Parathyroid adenoma (tissue), 2 donors: Measurements from ENCODE around the gene DOCK6.

Experiments
- H2AFZ ChIP-seq: fragments of 300-600 bp; sonication (generic); one replicate; pipeline ENCODE4 v1.7.0; 2017; ENCODE audit warnings: antibody characterized with exemption, mild to moderate bottlenecking
- H3K27ac ChIP-seq: fragments of 300-600 bp; sonication (generic); one replicate; pipeline ENCODE4 v1.7.0; 2017
- H3K27me3 ChIP-seq: fragments of 300-600 bp; sonication (generic); one replicate; pipeline ENCODE4 v1.7.0; 2017; ENCODE audit warnings: low read length; ENCODE audit not compliant: control insufficient read depth, insufficient read depth
- H3K36me3 ChIP-seq: fragments of 300-600 bp; sonication (generic); one replicate; pipeline ENCODE4 v1.7.0; 2017; ENCODE audit warnings: low read length; ENCODE audit not compliant: control insufficient read depth, insufficient read depth
- H3K4me1 ChIP-seq: fragments of 300-600 bp; sonication (generic); one replicate; pipeline ENCODE4 v1.7.0; 2017; ENCODE audit warnings: control low read depth
- H3K4me2 ChIP-seq: fragments of 300-600 bp; sonication (generic); one replicate; pipeline ENCODE4 v1.7.0; 2017; ENCODE audit warnings: low read length
- H3K4me3 ChIP-seq: fragments of 300-600 bp; sonication (generic); one replicate; pipeline ENCODE4 v1.7.0; 2017; ENCODE audit warnings: low read depth, low read length
- H3K79me2 ChIP-seq: fragments of 300-600 bp; sonication (generic); one replicate; pipeline ENCODE4 v1.7.0; 2017; ENCODE audit warnings: control low read depth
- H3K9ac ChIP-seq: fragments of 300-600 bp; sonication (generic); one replicate; pipeline ENCODE4 v1.7.0; 2017; ENCODE audit warnings: mild to moderate bottlenecking
- H3K9me3 ChIP-seq: fragments of 300-600 bp; sonication (generic); one replicate; pipeline ENCODE4 v1.7.0; 2017; ENCODE audit warnings: low read length; ENCODE audit not compliant: control insufficient read depth
- TF ChIP-seq, protein P1 (sequence below): fragments of 300-600 bp; sonication (generic); IDR thresholded peaks from one replicate; pipeline ENCODE4 v1.7.0; 2017; ENCODE audit warnings: antibody characterized with exemption, mild to moderate bottlenecking
- donor health status: primary hyperparathyroidism.

DOCK6 gene, protein sequence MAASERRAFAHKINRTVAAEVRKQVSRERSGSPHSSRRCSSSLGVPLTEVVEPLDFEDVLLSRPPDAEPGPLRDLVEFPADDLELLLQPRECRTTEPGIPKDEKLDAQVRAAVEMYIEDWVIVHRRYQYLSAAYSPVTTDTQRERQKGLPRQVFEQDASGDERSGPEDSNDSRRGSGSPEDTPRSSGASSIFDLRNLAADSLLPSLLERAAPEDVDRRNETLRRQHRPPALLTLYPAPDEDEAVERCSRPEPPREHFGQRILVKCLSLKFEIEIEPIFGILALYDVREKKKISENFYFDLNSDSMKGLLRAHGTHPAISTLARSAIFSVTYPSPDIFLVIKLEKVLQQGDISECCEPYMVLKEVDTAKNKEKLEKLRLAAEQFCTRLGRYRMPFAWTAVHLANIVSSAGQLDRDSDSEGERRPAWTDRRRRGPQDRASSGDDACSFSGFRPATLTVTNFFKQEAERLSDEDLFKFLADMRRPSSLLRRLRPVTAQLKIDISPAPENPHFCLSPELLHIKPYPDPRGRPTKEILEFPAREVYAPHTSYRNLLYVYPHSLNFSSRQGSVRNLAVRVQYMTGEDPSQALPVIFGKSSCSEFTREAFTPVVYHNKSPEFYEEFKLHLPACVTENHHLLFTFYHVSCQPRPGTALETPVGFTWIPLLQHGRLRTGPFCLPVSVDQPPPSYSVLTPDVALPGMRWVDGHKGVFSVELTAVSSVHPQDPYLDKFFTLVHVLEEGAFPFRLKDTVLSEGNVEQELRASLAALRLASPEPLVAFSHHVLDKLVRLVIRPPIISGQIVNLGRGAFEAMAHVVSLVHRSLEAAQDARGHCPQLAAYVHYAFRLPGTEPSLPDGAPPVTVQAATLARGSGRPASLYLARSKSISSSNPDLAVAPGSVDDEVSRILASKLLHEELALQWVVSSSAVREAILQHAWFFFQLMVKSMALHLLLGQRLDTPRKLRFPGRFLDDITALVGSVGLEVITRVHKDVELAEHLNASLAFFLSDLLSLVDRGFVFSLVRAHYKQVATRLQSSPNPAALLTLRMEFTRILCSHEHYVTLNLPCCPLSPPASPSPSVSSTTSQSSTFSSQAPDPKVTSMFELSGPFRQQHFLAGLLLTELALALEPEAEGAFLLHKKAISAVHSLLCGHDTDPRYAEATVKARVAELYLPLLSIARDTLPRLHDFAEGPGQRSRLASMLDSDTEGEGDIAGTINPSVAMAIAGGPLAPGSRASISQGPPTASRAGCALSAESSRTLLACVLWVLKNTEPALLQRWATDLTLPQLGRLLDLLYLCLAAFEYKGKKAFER (N-terminal part only)

DNA sequence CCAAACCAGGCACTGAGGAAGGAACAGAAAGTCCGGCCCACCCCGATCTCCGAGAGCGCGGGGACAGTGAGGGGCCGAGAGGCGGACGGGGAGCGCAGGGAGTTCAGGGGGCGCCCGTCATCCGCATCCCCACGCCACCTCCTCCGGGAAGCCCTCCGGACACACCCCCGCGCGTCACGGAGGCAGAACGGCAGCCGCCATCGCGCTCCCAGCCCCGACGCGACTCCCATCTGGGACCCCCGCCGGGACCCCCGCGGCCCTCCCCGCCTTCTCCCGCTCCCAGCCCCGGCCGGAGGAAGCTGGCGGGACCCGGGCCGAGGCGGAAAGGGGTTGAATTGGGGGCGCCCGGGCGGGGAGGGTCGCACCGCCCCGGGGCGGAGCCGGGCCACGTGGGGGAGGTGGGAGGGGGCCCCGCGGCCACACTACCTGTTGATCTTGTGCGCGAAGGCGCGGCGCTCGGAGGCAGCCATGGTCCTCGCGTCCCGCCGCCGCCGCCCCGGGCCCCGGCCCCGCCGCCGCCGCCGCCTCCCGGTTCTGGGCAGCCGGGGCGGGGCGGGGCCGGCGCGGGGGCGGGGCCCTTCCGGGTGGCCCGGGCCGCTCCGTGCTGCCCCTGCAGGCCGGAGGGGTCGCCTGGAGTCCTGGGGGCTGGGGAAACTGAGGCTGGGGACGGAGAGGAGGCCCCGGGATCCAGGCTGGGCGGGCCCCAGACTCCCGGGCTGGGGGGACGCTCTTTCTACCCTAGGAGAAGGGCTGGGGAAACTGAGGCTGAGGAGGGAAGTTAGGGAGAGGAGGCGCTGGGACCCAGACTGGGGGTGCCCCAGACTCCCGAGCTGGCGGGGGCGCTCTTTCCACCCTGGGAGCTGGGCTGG is at the start of gene DOCK6:
DOCK6 (minus strand) TSS at position 554 of the 869 bp plus-strand sequence; CDS start at position 470, 84 bp downstream.
- no peaks in the 10 kb centered on the region for H3K4me1 ChIP-seq
- TF ChIP-seq, protein P1, sequence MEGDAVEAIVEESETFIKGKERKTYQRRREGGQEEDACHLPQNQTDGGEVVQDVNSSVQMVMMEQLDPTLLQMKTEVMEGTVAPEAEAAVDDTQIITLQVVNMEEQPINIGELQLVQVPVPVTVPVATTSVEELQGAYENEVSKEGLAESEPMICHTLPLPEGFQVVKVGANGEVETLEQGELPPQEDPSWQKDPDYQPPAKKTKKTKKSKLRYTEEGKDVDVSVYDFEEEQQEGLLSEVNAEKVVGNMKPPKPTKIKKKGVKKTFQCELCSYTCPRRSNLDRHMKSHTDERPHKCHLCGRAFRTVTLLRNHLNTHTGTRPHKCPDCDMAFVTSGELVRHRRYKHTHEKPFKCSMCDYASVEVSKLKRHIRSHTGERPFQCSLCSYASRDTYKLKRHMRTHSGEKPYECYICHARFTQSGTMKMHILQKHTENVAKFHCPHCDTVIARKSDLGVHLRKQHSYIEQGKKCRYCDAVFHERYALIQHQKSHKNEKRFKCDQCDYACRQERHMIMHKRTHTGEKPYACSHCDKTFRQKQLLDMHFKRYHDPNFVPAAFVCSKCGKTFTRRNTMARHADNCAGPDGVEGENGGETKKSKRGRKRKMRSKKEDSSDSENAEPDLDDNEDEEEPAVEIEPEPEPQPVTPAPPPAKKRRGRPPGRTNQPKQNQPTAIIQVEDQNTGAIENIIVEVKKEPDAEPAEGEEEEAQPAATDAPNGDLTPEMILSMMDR: peak; percentile 46
- no peaks in the 10 kb centered on the region for H3K9me3 ChIP-seq
- no peak within 1 kb of the TSS for H3K9ac ChIP-seq
- peak within 1 kb of the TSS; percentile 68 for H3K4me3 ChIP-seq
- H3K4me2 ChIP-seq: peak within 1 kb of the TSS; percentile 82
- peak within 1 kb of the TSS; percentile 68 for H3K27ac ChIP-seq
- H2AFZ ChIP-seq: peak within 1 kb of the TSS; percentile 99
- H3K27me3 ChIP-seq: no peaks in the 10 kb centered on the region
- H3K79me2 ChIP-seq: no peaks in the 10 kb centered on the region
- no peaks in the 10 kb centered on the region for H3K36me3 ChIP-seq

DNA sequence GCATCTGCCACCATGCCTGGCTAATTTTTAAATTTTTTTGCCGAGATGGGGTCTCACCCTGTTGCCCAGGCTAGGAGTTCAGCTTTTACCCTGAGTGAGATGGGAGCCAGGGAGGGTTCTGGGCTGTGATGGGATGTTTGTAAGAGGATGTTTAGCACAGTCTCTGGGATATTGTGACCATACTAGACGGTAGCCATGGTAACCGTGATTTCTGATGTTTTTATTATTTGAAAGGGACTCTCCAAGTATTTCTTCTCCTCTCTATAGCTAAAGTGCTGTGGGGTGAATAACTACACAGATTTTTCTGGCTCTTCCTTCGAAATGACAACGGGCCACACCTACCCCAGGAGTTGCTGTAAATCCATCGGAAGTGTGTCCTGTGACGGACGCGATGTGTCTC is 44.0 kb upstream of the DOCK6 start:
- no peaks in the 10 kb centered on the region for H3K9me3 ChIP-seq
- no peaks in the 10 kb centered on the region for H3K36me3 ChIP-seq
- no peaks in the 10 kb centered on the region for H3K4me1 ChIP-seq
- TF ChIP-seq, protein P1: no peak
- H3K27me3 ChIP-seq: no peaks in the 10 kb centered on the region
- no peak overlapping the region for H2AFZ ChIP-seq
- H3K4me2 ChIP-seq: no peak overlapping the region
- no peaks in the 10 kb centered on the region for H3K79me2 ChIP-seq
- H3K27ac ChIP-seq: no peak overlapping the region
- no peak overlapping the region for H3K9ac ChIP-seq
- no peak overlapping the region for H3K4me3 ChIP-seq

DNA sequence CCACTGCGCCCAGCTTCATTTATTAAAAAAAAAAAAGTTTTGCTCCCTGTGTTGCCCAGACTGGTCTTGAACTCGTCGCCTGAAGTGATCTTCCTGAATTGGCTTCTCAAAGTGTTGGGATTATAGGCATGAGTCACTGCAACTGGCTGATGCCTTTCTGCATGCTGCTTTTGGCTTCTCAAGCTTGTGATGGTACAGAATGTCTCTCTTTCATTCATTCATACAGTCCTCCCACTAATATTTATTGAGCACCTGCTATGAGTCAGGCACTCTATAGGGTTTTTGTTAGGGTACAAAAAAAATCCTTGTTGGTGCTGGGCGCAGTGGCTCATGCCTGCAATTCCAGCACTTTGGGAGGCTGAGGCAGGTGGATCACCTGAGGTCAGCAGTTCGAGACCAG is 42.6 kb upstream of the DOCK6 start:
- no peaks in the 10 kb centered on the region for H3K36me3 ChIP-seq
- no peak overlapping the region for H3K27ac ChIP-seq
- TF ChIP-seq, protein P1: no peak
- H3K79me2 ChIP-seq: no peaks in the 10 kb centered on the region
- H3K4me1 ChIP-seq: no peaks in the 10 kb centered on the region
- no peaks in the 10 kb centered on the region for H3K9me3 ChIP-seq
- no peak overlapping the region for H3K4me3 ChIP-seq
- no peaks in the 10 kb centered on the region for H3K27me3 ChIP-seq
- no peak overlapping the region for H3K9ac ChIP-seq
- no peak overlapping the region for H3K4me2 ChIP-seq
- H2AFZ ChIP-seq: no peak overlapping the region

DNA sequence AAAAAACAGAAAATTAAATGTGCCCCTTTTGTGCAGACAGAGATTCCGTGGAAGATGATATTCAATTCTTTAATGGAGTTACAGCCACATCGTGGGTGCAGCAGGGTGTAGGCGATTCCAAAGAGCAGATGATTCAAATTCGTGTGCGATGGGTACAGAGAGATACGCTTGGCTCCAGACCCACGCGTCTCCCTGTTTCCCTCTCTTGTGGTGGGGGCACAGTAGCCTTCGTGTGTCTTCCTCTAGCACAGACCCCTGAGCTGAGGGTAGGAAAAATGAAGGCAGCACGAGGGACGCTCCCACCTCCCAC is 38.4 kb upstream of the DOCK6 start:
- H3K27me3 ChIP-seq: no peaks in the 10 kb centered on the region
- H2AFZ ChIP-seq: no peak overlapping the region
- no peak overlapping the region for H3K4me2 ChIP-seq
- no peaks in the 10 kb centered on the region for H3K4me1 ChIP-seq
- H3K4me3 ChIP-seq: no peak overlapping the region
- no peaks in the 10 kb centered on the region for H3K36me3 ChIP-seq
- no peaks in the 10 kb centered on the region for H3K9me3 ChIP-seq
- no peaks in the 10 kb centered on the region for H3K79me2 ChIP-seq
- no peak overlapping the region for H3K9ac ChIP-seq
- H3K27ac ChIP-seq: no peak overlapping the region
- TF ChIP-seq, protein P1: no peak
